Gastrocnemius medialis (tissue), 4 donors: ENCODE data around the gene BAAT.

Experiments used
- CTCF ChIP-seq, 5 experiments: fragments of 450-650 bp in 3 of 5; fragments of 200-600 bp in 2 of 5; sonication (generic) in 2 of 5; IDR thresholded peaks in 4 of 5; conservative IDR thresholded peaks in 1 of 5; 1 replicate in 4 of 5; 2 replicates in 1 of 5; pipeline ENCODE4 v1.5.1; 2016 to 2019; ENCODE audit warnings: antibody characterized with exemption in 5 of 5, mild to moderate bottlenecking in 3 of 5, moderate library complexity in 3 of 5
- POLR2A ChIP-seq, 2 donors: fragments of 450-650 bp; IDR thresholded peaks; one replicate each; pipeline ENCODE4 v1.6.1; 2017; ENCODE audit warnings: antibody characterized with exemption in 2 of 2, mild to moderate bottlenecking in 2 of 2, moderate library complexity in 2 of 2

GRCh38 chr9:101403516-101404285, 18.9 kb upstream of the BAAT start:
- no peak for TF ChIP-seq POLR2A (IDR thresholded peaks at IDR 0.05)
- no peak for TF ChIP-seq CTCF (IDR thresholded peaks at IDR 0.05 in 4 of 5, conservative IDR thresholded peaks at IDR 0.05 in 1 of 5)
